WTC11 (cell line): ENCODE measurements around the gene STRN4. TPM values are rescaled to one million over a fixed set of nuclear protein-coding genes. Genes with fewer than 3 reads are reported as not detected.

ENCODE experiments used
- ATAC-seq: fragments of 200-7000 bp; cut with Tn5 transposase; 2 replicates; pipeline ENCODE4 v1.10.0; 2021; ENCODE audit warnings: mild to moderate bottlenecking, moderate library complexity
- CTCF ChIA-PET: fragments of 300-600 bp; sonication (Branson Sonifier 250); formaldehyde crosslinking; loops from one replicate; lab custom pipeline; 2021; ENCODE audit warnings: antibody characterized with exemption; lab: Charles Lee
- POLR2A ChIA-PET: fragments of 350-600 bp; sonication (Branson Sonifier 250); formaldehyde crosslinking; loops from one replicate; lab custom pipeline; 2021; ENCODE audit warnings: antibody characterized with exemption; lab: Charles Lee
- DNase-seq: peaks from one replicate; pipeline ENCODE4 v3.0.0; 2021; ENCODE audit warnings: low spot score
- H3K27ac Mint-ChIP-seq: 2 replicates; pipeline ENCODE4 v1.8.0; 2021; ENCODE audit warnings: mixed read lengths
- H3K27me3 Mint-ChIP-seq: 2 replicates; pipeline ENCODE4 v1.8.0; 2021; ENCODE audit warnings: low read depth, mild to moderate bottlenecking, moderate library complexity, mixed read lengths
- H3K36me3 Mint-ChIP-seq: 2 replicates; pipeline ENCODE4 v1.8.0; 2021; ENCODE audit warnings: mixed read lengths
- H3K4me1 Mint-ChIP-seq: 2 replicates; pipeline ENCODE4 v1.8.0; 2022; ENCODE audit warnings: mixed read lengths
- H3K4me3 Mint-ChIP-seq: 2 replicates; pipeline ENCODE4 v1.8.0; 2021; ENCODE audit warnings: mild to moderate bottlenecking, moderate library complexity, mixed read lengths
- H3K9me3 Mint-ChIP-seq: 2 replicates; pipeline ENCODE4 v1.8.0; 2021; ENCODE audit warnings: mixed read lengths
- ATF1 ChIP-seq: sonication (generic); formaldehyde crosslinking; IDR thresholded peaks from 2 replicates; pipeline ENCODE4 v1.8.1; 2023; ENCODE audit warnings: mild to moderate bottlenecking, moderate library complexity, missing genetic modification reagents
- CREB1 ChIP-seq: sonication (generic); formaldehyde crosslinking; IDR thresholded peaks from 2 replicates; pipeline ENCODE4 v1.8.0; 2023; ENCODE audit warnings: mild to moderate bottlenecking, missing genetic modification reagents
- ELF4 ChIP-seq: sonication (generic); formaldehyde crosslinking; IDR thresholded peaks from 2 replicates; pipeline ENCODE4 v1.8.1; 2022; ENCODE audit warnings: low read depth, mild to moderate bottlenecking, moderate library complexity, missing genetic modification reagents
- ETV6 ChIP-seq: sonication (generic); formaldehyde crosslinking; IDR thresholded peaks from 2 replicates; pipeline ENCODE4 v1.8.1; 2022; ENCODE audit warnings: mild to moderate bottlenecking, missing genetic modification reagents
- KAT7 ChIP-seq: sonication (generic); formaldehyde crosslinking; IDR thresholded peaks from 2 replicates; pipeline ENCODE4 v1.8.1; 2023; ENCODE audit warnings: missing genetic modification reagents, mild to moderate bottlenecking, borderline replicate concordance
- MYBL2 ChIP-seq: sonication (generic); formaldehyde crosslinking; IDR thresholded peaks from 2 replicates; pipeline ENCODE4 v1.8.1; 2023; ENCODE audit warnings: mild to moderate bottlenecking, moderate library complexity, missing genetic modification reagents
- NFATC4 ChIP-seq: fragments of 250-450 bp; sonication (Bioruptor Pico); IDR thresholded peaks from 2 replicates; pipeline ENCODE4 v1.9.0; 2021; ENCODE audit warnings: mild to moderate bottlenecking
- NR2C2 ChIP-seq: sonication (generic); formaldehyde crosslinking; IDR thresholded peaks from 2 replicates; pipeline ENCODE4 v1.8.0; 2022; ENCODE audit warnings: mild to moderate bottlenecking, missing genetic modification reagents
- NR3C1 ChIP-seq: sonication (generic); formaldehyde crosslinking; conservative IDR thresholded peaks from 2 replicates; pipeline ENCODE4 v1.8.1; 2023; ENCODE audit warnings: low read depth, mild to moderate bottlenecking, missing genetic modification reagents
- PRRX2 ChIP-seq: fragments of 250-450 bp; sonication (Bioruptor Pico); IDR thresholded peaks from 2 replicates; pipeline ENCODE4 v1.8.0; 2021; ENCODE audit warnings: mild to moderate bottlenecking
- RELA ChIP-seq: sonication (generic); formaldehyde crosslinking; IDR thresholded peaks from 2 replicates; pipeline ENCODE4 v1.8.1; 2022; ENCODE audit warnings: missing genetic modification reagents, mild to moderate bottlenecking, borderline replicate concordance
- TEAD4 ChIP-seq: sonication (generic); formaldehyde crosslinking; IDR thresholded peaks from 2 replicates; pipeline ENCODE4 v1.8.0; 2022; ENCODE audit warnings: mild to moderate bottlenecking, missing genetic modification reagents
- ZNF121 ChIP-seq: sonication (generic); formaldehyde crosslinking; IDR thresholded peaks from 2 replicates; pipeline ENCODE4 v1.8.0; 2023; ENCODE audit warnings: missing genetic modification reagents
- ZNF263 ChIP-seq: sonication (generic); formaldehyde crosslinking; IDR thresholded peaks from 2 replicates; pipeline ENCODE4 v1.8.1; 2022; ENCODE audit warnings: low read depth, mild to moderate bottlenecking, moderate library complexity, missing genetic modification reagents
- total RNA-seq: library from RNA; stranded (reverse); gene quantifications from 3 replicates; pipeline ENCODE4 v1.2.3, GENCODE V29; 2021
- TF ChIP-seq, protein P1 (sequence below): sonication (generic); formaldehyde crosslinking; IDR thresholded peaks from 2 replicates; pipeline ENCODE4 v1.8.1; 2022; ENCODE audit warnings: missing genetic modification reagents, borderline replicate concordance
- TF ChIP-seq, protein P2 (sequence below): sonication (generic); formaldehyde crosslinking; IDR thresholded peaks from 2 replicates; pipeline ENCODE4 v1.8.0; 2022; ENCODE audit warnings: missing genetic modification reagents
- TF ChIP-seq, protein P3 (sequence below): sonication (generic); formaldehyde crosslinking; IDR thresholded peaks from 2 replicates; pipeline ENCODE4 v1.8.1; 2022; ENCODE audit warnings: mild to moderate bottlenecking, missing genetic modification reagents, moderate library complexity, borderline replicate concordance
- TF ChIP-seq, protein P4 (sequence below): sonication (generic); formaldehyde crosslinking; IDR thresholded peaks from 2 replicates; pipeline ENCODE4 v1.8.1; 2023; ENCODE audit warnings: mild to moderate bottlenecking, missing genetic modification reagents, borderline replicate concordance
- TF ChIP-seq, protein P5 (sequence below): sonication (generic); formaldehyde crosslinking; IDR thresholded peaks from 2 replicates; pipeline ENCODE4 v1.8.0; 2022; ENCODE audit warnings: mild to moderate bottlenecking, missing genetic modification reagents
- TF ChIP-seq, protein P6 (sequence below): sonication (generic); formaldehyde crosslinking; conservative IDR thresholded peaks from 2 replicates; pipeline ENCODE4 v1.8.1; 2023; ENCODE audit warnings: mild to moderate bottlenecking, low read depth, missing genetic modification reagents, moderate library complexity
- TF ChIP-seq, protein P7 (sequence below): sonication (generic); formaldehyde crosslinking; conservative IDR thresholded peaks from 2 replicates; pipeline ENCODE4 v1.8.1; 2022; ENCODE audit warnings: mild to moderate bottlenecking, missing genetic modification reagents

The STRN4 gene
- total RNA-seq, 1 experiment from 2014 or later: 144 TPM

DNA sequence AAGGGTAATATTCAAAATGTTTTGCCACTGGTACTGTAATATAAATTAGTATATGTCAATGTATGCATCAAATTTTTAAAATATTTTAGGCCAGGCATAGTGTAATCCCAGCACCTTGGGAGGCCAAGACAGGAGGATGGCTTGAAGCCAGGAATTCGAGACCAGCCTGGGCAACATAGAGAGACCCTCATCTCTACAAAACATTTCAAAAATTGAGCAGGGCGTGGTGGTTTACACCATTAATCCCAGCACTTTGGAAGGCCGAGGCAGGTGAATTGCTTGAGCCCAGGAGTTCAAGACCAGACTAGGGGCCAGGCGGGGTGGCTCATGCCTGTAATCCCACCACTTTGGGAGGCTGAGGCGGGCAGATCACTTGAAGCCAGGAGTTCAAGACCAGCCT, 14.1 kb upstream of the STRN4 start (continued):
- TF ChIP-seq, protein P1, sequence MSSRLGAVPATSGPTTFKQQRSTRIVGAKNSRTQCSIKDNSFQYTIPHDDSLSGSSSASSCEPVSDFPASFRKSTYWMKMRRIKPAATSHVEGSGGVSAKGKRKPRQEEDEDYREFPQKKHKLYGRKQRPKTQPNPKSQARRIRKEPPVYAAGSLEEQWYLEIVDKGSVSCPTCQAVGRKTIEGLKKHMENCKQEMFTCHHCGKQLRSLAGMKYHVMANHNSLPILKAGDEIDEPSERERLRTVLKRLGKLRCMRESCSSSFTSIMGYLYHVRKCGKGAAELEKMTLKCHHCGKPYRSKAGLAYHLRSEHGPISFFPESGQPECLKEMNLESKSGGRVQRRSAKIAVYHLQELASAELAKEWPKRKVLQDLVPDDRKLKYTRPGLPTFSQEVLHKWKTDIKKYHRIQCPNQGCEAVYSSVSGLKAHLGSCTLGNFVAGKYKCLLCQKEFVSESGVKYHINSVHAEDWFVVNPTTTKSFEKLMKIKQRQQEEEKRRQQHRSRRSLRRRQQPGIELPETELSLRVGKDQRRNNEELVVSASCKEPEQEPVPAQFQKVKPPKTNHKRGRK (CRISPR knock-in tag): no peak
- TF ChIP-seq, protein P2, sequence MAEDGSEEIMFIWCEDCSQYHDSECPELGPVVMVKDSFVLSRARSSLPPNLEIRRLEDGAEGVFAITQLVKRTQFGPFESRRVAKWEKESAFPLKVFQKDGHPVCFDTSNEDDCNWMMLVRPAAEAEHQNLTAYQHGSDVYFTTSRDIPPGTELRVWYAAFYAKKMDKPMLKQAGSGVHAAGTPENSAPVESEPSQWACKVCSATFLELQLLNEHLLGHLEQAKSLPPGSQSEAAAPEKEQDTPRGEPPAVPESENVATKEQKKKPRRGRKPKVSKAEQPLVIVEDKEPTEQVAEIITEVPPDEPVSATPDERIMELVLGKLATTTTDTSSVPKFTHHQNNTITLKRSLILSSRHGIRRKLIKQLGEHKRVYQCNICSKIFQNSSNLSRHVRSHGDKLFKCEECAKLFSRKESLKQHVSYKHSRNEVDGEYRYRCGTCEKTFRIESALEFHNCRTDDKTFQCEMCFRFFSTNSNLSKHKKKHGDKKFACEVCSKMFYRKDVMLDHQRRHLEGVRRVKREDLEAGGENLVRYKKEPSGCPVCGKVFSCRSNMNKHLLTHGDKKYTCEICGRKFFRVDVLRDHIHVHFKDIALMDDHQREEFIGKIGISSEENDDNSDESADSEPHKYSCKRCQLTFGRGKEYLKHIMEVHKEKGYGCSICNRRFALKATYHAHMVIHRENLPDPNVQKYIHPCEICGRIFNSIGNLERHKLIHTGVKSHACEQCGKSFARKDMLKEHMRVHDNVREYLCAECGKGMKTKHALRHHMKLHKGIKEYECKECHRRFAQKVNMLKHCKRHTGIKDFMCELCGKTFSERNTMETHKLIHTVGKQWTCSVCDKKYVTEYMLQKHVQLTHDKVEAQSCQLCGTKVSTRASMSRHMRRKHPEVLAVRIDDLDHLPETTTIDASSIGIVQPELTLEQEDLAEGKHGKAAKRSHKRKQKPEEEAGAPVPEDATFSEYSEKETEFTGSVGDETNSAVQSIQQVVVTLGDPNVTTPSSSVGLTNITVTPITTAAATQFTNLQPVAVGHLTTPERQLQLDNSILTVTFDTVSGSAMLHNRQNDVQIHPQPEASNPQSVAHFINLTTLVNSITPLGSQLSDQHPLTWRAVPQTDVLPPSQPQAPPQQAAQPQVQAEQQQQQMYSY: no peak

DNA sequence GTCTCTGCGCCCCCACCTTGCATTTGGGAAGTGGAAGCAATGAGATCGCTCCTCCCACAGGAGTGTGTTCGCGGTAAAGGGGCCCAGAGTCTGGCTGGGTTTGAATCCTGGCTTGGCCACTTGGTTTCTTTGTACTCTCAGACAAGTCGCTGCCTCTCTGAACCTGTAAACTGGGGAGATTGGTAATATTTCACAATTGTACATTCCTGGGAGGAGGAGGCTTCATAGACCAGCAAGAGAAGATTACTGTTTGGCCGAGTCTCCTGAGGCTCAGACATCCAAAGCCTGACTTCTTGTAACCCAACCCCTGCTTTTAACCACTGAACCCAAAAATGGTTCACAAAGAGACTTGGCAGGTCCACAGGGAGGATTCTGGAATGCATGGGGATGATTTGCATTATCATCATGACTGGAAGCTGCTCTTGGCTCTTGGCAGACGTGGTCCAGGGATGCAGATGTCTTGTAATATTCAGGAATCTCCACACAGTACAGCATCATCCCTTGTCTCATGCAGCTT, 13.6 kb upstream of the STRN4 start:
- H3K9me3 Mint-ChIP-seq: no peaks in the 10 kb centered on the region
- CTCF ChIA-PET: interaction anchor here (4.4 kb wide), 1 partner anchor 80 kb away, joined by 33 read pairs; no protein-coding TSS in a partner anchor
- TF ChIP-seq RELA (no peak), ZNF121 (CRISPR knock-in tag) (no peak), ATF1 (no peak), NR2C2 (CRISPR knock-in tag) (no peak), NFATC4 (CRISPR knock-in tag) (no peak), ELF4 (no peak), TEAD4 (CRISPR knock-in tag) (no peak), NR3C1 (no peak), KAT7 (CRISPR knock-in tag) (no peak), ZNF263 (CRISPR knock-in tag) (no peak), CREB1 (CRISPR knock-in tag) (no peak), PRRX2 (no peak), MYBL2 (no peak), ETV6 (no peak)
- TF ChIP-seq, protein P3, sequence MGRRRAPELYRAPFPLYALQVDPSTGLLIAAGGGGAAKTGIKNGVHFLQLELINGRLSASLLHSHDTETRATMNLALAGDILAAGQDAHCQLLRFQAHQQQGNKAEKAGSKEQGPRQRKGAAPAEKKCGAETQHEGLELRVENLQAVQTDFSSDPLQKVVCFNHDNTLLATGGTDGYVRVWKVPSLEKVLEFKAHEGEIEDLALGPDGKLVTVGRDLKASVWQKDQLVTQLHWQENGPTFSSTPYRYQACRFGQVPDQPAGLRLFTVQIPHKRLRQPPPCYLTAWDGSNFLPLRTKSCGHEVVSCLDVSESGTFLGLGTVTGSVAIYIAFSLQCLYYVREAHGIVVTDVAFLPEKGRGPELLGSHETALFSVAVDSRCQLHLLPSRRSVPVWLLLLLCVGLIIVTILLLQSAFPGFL (CRISPR knock-in tag): no peak
- TF ChIP-seq, protein P4, sequence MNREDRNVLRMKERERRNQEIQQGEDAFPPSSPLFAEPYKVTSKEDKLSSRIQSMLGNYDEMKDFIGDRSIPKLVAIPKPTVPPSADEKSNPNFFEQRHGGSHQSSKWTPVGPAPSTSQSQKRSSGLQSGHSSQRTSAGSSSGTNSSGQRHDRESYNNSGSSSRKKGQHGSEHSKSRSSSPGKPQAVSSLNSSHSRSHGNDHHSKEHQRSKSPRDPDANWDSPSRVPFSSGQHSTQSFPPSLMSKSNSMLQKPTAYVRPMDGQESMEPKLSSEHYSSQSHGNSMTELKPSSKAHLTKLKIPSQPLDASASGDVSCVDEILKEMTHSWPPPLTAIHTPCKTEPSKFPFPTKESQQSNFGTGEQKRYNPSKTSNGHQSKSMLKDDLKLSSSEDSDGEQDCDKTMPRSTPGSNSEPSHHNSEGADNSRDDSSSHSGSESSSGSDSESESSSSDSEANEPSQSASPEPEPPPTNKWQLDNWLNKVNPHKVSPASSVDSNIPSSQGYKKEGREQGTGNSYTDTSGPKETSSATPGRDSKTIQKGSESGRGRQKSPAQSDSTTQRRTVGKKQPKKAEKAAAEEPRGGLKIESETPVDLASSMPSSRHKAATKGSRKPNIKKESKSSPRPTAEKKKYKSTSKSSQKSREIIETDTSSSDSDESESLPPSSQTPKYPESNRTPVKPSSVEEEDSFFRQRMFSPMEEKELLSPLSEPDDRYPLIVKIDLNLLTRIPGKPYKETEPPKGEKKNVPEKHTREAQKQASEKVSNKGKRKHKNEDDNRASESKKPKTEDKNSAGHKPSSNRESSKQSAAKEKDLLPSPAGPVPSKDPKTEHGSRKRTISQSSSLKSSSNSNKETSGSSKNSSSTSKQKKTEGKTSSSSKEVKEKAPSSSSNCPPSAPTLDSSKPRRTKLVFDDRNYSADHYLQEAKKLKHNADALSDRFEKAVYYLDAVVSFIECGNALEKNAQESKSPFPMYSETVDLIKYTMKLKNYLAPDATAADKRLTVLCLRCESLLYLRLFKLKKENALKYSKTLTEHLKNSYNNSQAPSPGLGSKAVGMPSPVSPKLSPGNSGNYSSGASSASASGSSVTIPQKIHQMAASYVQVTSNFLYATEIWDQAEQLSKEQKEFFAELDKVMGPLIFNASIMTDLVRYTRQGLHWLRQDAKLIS (CRISPR knock-in tag): no peak
- TF ChIP-seq, protein P5, sequence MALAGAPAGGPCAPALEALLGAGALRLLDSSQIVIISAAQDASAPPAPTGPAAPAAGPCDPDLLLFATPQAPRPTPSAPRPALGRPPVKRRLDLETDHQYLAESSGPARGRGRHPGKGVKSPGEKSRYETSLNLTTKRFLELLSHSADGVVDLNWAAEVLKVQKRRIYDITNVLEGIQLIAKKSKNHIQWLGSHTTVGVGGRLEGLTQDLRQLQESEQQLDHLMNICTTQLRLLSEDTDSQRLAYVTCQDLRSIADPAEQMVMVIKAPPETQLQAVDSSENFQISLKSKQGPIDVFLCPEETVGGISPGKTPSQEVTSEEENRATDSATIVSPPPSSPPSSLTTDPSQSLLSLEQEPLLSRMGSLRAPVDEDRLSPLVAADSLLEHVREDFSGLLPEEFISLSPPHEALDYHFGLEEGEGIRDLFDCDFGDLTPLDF: no peak
- TF ChIP-seq, protein P6, sequence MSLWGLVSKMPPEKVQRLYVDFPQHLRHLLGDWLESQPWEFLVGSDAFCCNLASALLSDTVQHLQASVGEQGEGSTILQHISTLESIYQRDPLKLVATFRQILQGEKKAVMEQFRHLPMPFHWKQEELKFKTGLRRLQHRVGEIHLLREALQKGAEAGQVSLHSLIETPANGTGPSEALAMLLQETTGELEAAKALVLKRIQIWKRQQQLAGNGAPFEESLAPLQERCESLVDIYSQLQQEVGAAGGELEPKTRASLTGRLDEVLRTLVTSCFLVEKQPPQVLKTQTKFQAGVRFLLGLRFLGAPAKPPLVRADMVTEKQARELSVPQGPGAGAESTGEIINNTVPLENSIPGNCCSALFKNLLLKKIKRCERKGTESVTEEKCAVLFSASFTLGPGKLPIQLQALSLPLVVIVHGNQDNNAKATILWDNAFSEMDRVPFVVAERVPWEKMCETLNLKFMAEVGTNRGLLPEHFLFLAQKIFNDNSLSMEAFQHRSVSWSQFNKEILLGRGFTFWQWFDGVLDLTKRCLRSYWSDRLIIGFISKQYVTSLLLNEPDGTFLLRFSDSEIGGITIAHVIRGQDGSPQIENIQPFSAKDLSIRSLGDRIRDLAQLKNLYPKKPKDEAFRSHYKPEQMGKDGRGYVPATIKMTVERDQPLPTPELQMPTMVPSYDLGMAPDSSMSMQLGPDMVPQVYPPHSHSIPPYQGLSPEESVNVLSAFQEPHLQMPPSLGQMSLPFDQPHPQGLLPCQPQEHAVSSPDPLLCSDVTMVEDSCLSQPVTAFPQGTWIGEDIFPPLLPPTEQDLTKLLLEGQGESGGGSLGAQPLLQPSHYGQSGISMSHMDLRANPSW (CRISPR knock-in tag): no peak
- TF ChIP-seq, protein P7, sequence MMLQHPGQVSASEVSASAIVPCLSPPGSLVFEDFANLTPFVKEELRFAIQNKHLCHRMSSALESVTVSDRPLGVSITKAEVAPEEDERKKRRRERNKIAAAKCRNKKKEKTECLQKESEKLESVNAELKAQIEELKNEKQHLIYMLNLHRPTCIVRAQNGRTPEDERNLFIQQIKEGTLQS: no peak
- POLR2A ChIA-PET: no interaction called here
- H3K4me3 Mint-ChIP-seq: no peak overlapping the region
- DNase-seq (no peak), ATAC-seq (peak; percentile 23)
- H3K27ac Mint-ChIP-seq: peak overlapping the region; percentile 39; the same call in 1 of the 2 replicates
- 0 out of 2 replicates have a peak, but pooled peaks cover 2% of the 10 kb centered on the region for H3K36me3 Mint-ChIP-seq
- peaks cover 9% of the 10 kb centered on the region for H3K4me1 Mint-ChIP-seq
- no peaks in the 10 kb centered on the region; the same call in 1 of the 2 replicates for H3K27me3 Mint-ChIP-seq
